ENCODE measurements around the gene SYT2. TPM values are rescaled to one million over a fixed set of nuclear protein-coding genes. Genes with fewer than 3 reads are reported as not detected.

SYT2 gene
- total RNA-seq, 1 experiment from 2014 or later = not detected

DNA sequence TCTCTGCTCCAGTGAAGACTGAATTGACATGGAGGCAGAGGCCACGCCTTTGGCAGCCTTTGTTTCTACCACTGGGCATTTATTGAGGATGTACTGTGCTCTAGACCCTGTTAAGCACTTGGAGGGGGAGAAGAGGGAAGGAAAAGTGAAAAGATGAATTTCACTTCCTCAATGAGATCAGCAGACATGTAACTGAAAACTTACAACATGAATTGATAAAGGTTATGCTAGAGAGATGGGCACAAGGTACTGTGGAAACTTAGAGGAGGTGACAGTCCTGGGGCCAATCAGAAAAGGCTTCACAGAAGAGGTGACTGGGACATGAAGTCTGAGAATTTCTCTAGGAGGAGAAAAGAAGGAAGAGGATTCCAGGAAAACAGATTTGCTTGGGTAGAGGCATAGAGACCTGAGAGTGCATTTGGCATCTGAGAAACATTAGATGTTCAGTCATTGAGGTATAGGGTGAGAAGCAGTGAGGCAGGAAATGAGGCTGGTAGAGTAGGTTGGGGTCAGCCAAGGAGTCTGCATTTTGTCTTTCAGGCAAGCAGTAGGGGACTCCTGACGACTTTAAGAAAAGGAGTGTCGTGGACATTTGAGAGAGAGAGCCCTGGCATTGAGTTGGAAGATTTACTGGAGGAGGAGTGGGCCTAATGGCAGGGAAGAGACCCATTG lies 113.0 kb downstream of the SYT2 start (continued):
- TF ChIP-seq, protein P1, sequence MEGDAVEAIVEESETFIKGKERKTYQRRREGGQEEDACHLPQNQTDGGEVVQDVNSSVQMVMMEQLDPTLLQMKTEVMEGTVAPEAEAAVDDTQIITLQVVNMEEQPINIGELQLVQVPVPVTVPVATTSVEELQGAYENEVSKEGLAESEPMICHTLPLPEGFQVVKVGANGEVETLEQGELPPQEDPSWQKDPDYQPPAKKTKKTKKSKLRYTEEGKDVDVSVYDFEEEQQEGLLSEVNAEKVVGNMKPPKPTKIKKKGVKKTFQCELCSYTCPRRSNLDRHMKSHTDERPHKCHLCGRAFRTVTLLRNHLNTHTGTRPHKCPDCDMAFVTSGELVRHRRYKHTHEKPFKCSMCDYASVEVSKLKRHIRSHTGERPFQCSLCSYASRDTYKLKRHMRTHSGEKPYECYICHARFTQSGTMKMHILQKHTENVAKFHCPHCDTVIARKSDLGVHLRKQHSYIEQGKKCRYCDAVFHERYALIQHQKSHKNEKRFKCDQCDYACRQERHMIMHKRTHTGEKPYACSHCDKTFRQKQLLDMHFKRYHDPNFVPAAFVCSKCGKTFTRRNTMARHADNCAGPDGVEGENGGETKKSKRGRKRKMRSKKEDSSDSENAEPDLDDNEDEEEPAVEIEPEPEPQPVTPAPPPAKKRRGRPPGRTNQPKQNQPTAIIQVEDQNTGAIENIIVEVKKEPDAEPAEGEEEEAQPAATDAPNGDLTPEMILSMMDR (IDR thresholded peaks at IDR 0.05 in 2 of 3, conservative IDR thresholded peaks at IDR 0.05 in 1 of 3; ENCODE audit: borderline replicate concordance in 1 of 3, insufficient read depth in 1 of 3, low read depth in 2 of 3, low read length in 2 of 3) = no peak
- TF ChIP-seq POLR2AphosphoS5 (IDR thresholded peaks at IDR 0.05; ENCODE audit: low read depth, low read length) (no peak), EZH2phosphoT487 (IDR thresholded peaks at IDR 0.05; ENCODE audit: borderline replicate concordance) (no peak), POLR2A (IDR thresholded peaks at IDR 0.05; ENCODE audit: borderline replicate concordance, extremely low read depth, insufficient read depth, insufficient read length) (no peak), SIN3A (IDR thresholded peaks at IDR 0.05; ENCODE audit: low read depth) (no peak), ZFX (IDR thresholded peaks at IDR 0.05) (no peak), ZNF274 (IDR thresholded peaks at IDR 0.05; ENCODE audit: low read depth, low read length) (no peak)

DNA sequence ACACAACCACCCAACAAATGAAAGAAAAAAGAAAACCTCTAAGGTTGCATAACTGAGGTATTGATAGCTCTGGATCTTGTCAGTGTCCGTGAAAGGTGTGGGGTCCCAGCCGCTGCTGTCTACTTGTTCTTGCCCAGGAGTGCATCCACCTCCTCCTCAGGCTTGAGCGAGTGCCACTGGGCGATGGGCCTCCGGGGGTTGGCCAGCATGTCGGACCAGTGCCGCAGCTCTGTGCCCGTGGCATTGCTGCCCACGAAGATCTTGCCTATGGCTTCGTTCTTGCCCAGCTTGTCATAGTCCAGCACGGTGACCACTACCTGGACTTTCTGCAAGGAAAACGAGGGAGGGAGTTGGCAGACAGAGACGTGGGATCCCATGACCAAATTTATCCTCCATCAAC lies 113.6 kb downstream of the SYT2 start:
- no TSS peak for BruUV-seq (replicated peaks)
- RAD21 ChIA-PET (ENCODE audit: low non-redundant PET in 1 of 2, low total read pairs in 2 of 2, uncharacterized antibody in 2 of 2, unreplicated experiment in 2 of 2) = no interaction called here
- intact Hi-C loops (cut with micrococcal nuclease) = no loop called here

More for the DNA sequence above, 113.6 kb downstream of the SYT2 start:
- no peaks in the 10 kb centered on the region for H3K27me3 ChIP-seq (ENCODE audit: insufficient read depth, low read length)
- H3K9me2 ChIP-seq (ENCODE audit: insufficient read depth) = no peaks in the 10 kb centered on the region
- H4K20me1 ChIP-seq (ENCODE audit: insufficient read depth) = no peaks in the 10 kb centered on the region
- no peak overlapping the region for H2AFZ ChIP-seq (ENCODE audit: low read depth, low read length, poor library complexity, severe bottlenecking)
- H3K9ac ChIP-seq (ENCODE audit: low read length) = no peak overlapping the region
- CTCF ChIA-PET = no interaction called here
- DNase-seq (ENCODE audit: low read depth, low spot score) = no peak
- no peaks in the 10 kb centered on the region for H3K9me3 ChIP-seq (ENCODE audit: control insufficient read depth in 1 of 2, insufficient read depth in 1 of 2, low read depth in 1 of 2, low read length in 2 of 2)
- no peaks in the 10 kb centered on the region for H3K36me3 ChIP-seq (ENCODE audit: control insufficient read depth in 1 of 2, insufficient read depth in 2 of 2, low read length in 2 of 2)
- H3K4me2 ChIP-seq (ENCODE audit: low read length) = no peak overlapping the region
- no peak overlapping the region for H3K27ac ChIP-seq (ENCODE audit: low read depth, low read length)
- POLR2A ChIA-PET = no interaction called here
- no peak overlapping the region for H3K4me3 ChIP-seq (replicated peaks in 1 of 2; ENCODE audit: low read depth in 1 of 2, low read length in 2 of 2)
- no peak for ATAC-seq
- H3K79me2 ChIP-seq (ENCODE audit: insufficient read depth, low read length) = no peaks in the 10 kb centered on the region
- H3K4me1 ChIP-seq (ENCODE audit: control insufficient read depth in 1 of 2, insufficient read depth in 2 of 2, low read length in 2 of 2) = peaks cover 3 to 35% of the 10 kb centered on the region in 2 experiments; a peak in 2 of 4 replicates
- TF ChIP-seq SIN3A (IDR thresholded peaks at IDR 0.05; ENCODE audit: low read depth) = no peak
- TF ChIP-seq POLR2AphosphoS5 (IDR thresholded peaks at IDR 0.05; ENCODE audit: low read depth, low read length) = no peak
- TF ChIP-seq, protein P2, sequence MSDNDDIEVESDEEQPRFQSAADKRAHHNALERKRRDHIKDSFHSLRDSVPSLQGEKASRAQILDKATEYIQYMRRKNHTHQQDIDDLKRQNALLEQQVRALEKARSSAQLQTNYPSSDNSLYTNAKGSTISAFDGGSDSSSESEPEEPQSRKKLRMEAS (IDR thresholded peaks at IDR 0.05) = no peak
- TF ChIP-seq, protein P3, sequence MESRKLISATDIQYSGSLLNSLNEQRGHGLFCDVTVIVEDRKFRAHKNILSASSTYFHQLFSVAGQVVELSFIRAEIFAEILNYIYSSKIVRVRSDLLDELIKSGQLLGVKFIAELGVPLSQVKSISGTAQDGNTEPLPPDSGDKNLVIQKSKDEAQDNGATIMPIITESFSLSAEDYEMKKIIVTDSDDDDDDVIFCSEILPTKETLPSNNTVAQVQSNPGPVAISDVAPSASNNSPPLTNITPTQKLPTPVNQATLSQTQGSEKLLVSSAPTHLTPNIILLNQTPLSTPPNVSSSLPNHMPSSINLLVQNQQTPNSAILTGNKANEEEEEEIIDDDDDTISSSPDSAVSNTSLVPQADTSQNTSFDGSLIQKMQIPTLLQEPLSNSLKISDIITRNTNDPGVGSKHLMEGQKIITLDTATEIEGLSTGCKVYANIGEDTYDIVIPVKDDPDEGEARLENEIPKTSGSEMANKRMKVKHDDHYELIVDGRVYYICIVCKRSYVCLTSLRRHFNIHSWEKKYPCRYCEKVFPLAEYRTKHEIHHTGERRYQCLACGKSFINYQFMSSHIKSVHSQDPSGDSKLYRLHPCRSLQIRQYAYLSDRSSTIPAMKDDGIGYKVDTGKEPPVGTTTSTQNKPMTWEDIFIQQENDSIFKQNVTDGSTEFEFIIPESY (IDR thresholded peaks at IDR 0.05; ENCODE audit: extremely low read depth, insufficient replicate concordance, low read length) = no peak
- TF ChIP-seq, protein P4, sequence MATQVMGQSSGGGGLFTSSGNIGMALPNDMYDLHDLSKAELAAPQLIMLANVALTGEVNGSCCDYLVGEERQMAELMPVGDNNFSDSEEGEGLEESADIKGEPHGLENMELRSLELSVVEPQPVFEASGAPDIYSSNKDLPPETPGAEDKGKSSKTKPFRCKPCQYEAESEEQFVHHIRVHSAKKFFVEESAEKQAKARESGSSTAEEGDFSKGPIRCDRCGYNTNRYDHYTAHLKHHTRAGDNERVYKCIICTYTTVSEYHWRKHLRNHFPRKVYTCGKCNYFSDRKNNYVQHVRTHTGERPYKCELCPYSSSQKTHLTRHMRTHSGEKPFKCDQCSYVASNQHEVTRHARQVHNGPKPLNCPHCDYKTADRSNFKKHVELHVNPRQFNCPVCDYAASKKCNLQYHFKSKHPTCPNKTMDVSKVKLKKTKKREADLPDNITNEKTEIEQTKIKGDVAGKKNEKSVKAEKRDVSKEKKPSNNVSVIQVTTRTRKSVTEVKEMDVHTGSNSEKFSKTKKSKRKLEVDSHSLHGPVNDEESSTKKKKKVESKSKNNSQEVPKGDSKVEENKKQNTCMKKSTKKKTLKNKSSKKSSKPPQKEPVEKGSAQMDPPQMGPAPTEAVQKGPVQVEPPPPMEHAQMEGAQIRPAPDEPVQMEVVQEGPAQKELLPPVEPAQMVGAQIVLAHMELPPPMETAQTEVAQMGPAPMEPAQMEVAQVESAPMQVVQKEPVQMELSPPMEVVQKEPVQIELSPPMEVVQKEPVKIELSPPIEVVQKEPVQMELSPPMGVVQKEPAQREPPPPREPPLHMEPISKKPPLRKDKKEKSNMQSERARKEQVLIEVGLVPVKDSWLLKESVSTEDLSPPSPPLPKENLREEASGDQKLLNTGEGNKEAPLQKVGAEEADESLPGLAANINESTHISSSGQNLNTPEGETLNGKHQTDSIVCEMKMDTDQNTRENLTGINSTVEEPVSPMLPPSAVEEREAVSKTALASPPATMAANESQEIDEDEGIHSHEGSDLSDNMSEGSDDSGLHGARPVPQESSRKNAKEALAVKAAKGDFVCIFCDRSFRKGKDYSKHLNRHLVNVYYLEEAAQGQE (IDR thresholded peaks at IDR 0.05; ENCODE audit: low read depth) = no peak
- TF ChIP-seq, protein P1 (IDR thresholded peaks at IDR 0.05 in 2 of 3, conservative IDR thresholded peaks at IDR 0.05 in 1 of 3; ENCODE audit: borderline replicate concordance in 1 of 3, insufficient read depth in 1 of 3, low read depth in 2 of 3, low read length in 2 of 3) = no peak
- TF ChIP-seq CBX3 (IDR thresholded peaks at IDR 0.05; ENCODE audit: low read depth) = no peak
- TF ChIP-seq SP1 (IDR thresholded peaks at IDR 0.05; ENCODE audit: low read depth) = no peak
- no peak for TF ChIP-seq ZFX (IDR thresholded peaks at IDR 0.05)
